Activated CD4-positive, alpha-beta T cell treated with anti-CD3 and anti-CD28 coated beads, Interleukin-2, amount 10 ng/mL, durations not matched to agents 24 days and 14 days (primary cell): ENCODE results near the gene RPP25. TPM values are rescaled to one million over a fixed set of nuclear protein-coding genes. Genes with fewer than 3 reads are reported as not detected.
A peak's percentile ranks its signal among the peaks of the same experiment; 100 is the strongest.
"Not testable (repeated sequence)": the region's sequence is repeated elsewhere in the genome, so short reads cannot be mapped to it uniquely, and the experiment has no call there.

ENCODE experiments used
- DNase-seq: peaks from one replicate; pipeline ENCODE4 v3.0.0; 2022
- H3K27ac Mint-ChIP-seq: one replicate; pipeline ENCODE4 v1.8.0; 2022; ENCODE audit warnings: mild to moderate bottlenecking, mixed read lengths
- H3K27me3 Mint-ChIP-seq: one replicate; pipeline ENCODE4 v1.8.0; 2022; ENCODE audit warnings: mixed read lengths
- H3K36me3 Mint-ChIP-seq: one replicate; pipeline ENCODE4 v1.8.0; 2022; ENCODE audit warnings: low read depth, mild to moderate bottlenecking, mixed read lengths
- H3K4me1 Mint-ChIP-seq: one replicate; pipeline ENCODE4 v1.8.0; 2021; ENCODE audit warnings: mixed read lengths
- H3K4me3 Mint-ChIP-seq: one replicate; pipeline ENCODE4 v1.8.0; 2022; ENCODE audit warnings: mild to moderate bottlenecking, moderate library complexity, mixed read lengths
- H3K9me3 Mint-ChIP-seq: one replicate; pipeline ENCODE4 v1.8.0; 2021; ENCODE audit warnings: mixed read lengths
- intact Hi-C: fragments of 100-400 bp; cut with micrococcal nuclease; formaldehyde crosslinking; loops from one replicate; pipeline ENCODE4 v1.15.1; 2023
- total RNA-seq: library from RNA; stranded (reverse); gene quantifications from 2 replicates; pipeline ENCODE4 v1.2.3, GENCODE V29; 2022

Gene RPP25
- total RNA-seq, 1 donor from 2014 or later: 13.9 TPM

GRCh38 chr15:74928771-74929198 lies 27.8 kb downstream of the RPP25 start:
- H3K4me1 Mint-ChIP-seq: peaks cover 5% of the 10 kb centered on the region
- H3K36me3 Mint-ChIP-seq: peaks cover 38% of the 10 kb centered on the region
- no peak overlapping the region for H3K27ac Mint-ChIP-seq
- intact Hi-C loops: no loop called here
- H3K27me3 Mint-ChIP-seq: no peaks in the 10 kb centered on the region
- no peak overlapping the region for H3K4me3 Mint-ChIP-seq
- no peaks in the 10 kb centered on the region for H3K9me3 Mint-ChIP-seq
- no peak for DNase-seq

GRCh38 chr15:74924525-74924924 lies 32.0 kb downstream of the RPP25 start:
- Mint-ChIP-seq H3K27me3 (no peaks in the 10 kb centered on the region), H3K27ac (no peak overlapping the region), H3K9me3 (no peaks in the 10 kb centered on the region), H3K4me1 (peaks cover 6% of the 10 kb centered on the region), H3K36me3 (peaks cover 52% of the 10 kb centered on the region), H3K4me3 (no peak overlapping the region)
- no peak for DNase-seq
- intact Hi-C loops: no loop called here

GRCh38 chr15:74920456-74920855 lies 36.1 kb downstream of the RPP25 start:
- peaks cover 60% of the 10 kb centered on the region for H3K36me3 Mint-ChIP-seq
- no peaks in the 10 kb centered on the region for H3K9me3 Mint-ChIP-seq
- DNase-seq: no peak
- H3K27me3 Mint-ChIP-seq: no peaks in the 10 kb centered on the region
- H3K4me1 Mint-ChIP-seq: peaks cover 8% of the 10 kb centered on the region
- H3K27ac Mint-ChIP-seq: no peak overlapping the region
- H3K4me3 Mint-ChIP-seq: no peak overlapping the region
- intact Hi-C loops: no loop called here

GRCh38 chr15:74917676-74918075 lies 38.9 kb downstream of the RPP25 start:
- peaks cover 4% of the 10 kb centered on the region for H3K4me1 Mint-ChIP-seq
- H3K9me3 Mint-ChIP-seq: no peaks in the 10 kb centered on the region
- no peaks in the 10 kb centered on the region for H3K27me3 Mint-ChIP-seq
- H3K4me3 Mint-ChIP-seq: no peak overlapping the region
- intact Hi-C loops: no loop called here
- H3K27ac Mint-ChIP-seq: no peak overlapping the region
- DNase-seq: no peak
- H3K36me3 Mint-ChIP-seq: peaks cover 60% of the 10 kb centered on the region

- Mint-ChIP-seq H3K27ac (peak overlapping the region; percentile 58), H3K36me3 (peaks cover 42% of the 10 kb centered on the region)
- H3K9me3 Mint-ChIP-seq, DNase-seq, H3K4me1 Mint-ChIP-seq, H3K4me3 Mint-ChIP-seq, intact Hi-C loops, H3K27me3 Mint-ChIP-seq: not testable (repeated sequence)
These were observed 42.8 kb downstream of the RPP25 start for GRCh38 chr15:74913799-74914198.

- H3K4me3 Mint-ChIP-seq: no peak overlapping the region
These were observed 43.5 kb downstream of the RPP25 start for GRCh38 chr15:74913041-74913440.

GRCh38 chr15:74908635-74909034 lies 47.9 kb downstream of the RPP25 start:
- intact Hi-C loops: loop anchor here (5.0 kb wide), 1 partner anchor 49 kb away; the partner anchor contains the start of gene RPP25
- no peaks in the 10 kb centered on the region for H3K27me3 Mint-ChIP-seq
- DNase-seq: no peak
- H3K36me3 Mint-ChIP-seq: peaks cover 32% of the 10 kb centered on the region
- no peaks in the 10 kb centered on the region for H3K9me3 Mint-ChIP-seq
- H3K4me1 Mint-ChIP-seq: peaks cover 28% of the 10 kb centered on the region
- no peak overlapping the region for H3K4me3 Mint-ChIP-seq
- no peak overlapping the region for H3K27ac Mint-ChIP-seq

More at GRCh38 chr15:74913041-74913440, 43.5 kb downstream of the RPP25 start:
- no peak for DNase-seq
- Mint-ChIP-seq H3K27ac (no peak overlapping the region), H3K9me3 (no peaks in the 10 kb centered on the region), H3K27me3 (no peaks in the 10 kb centered on the region), H3K36me3 (peaks cover 38% of the 10 kb centered on the region), H3K4me1 (no peaks in the 10 kb centered on the region)
- intact Hi-C loops: no loop called here

- Mint-ChIP-seq H3K36me3 (peaks cover 36% of the 10 kb centered on the region), H3K9me3 (no peaks in the 10 kb centered on the region), H3K4me1 (peaks cover 29% of the 10 kb centered on the region), H3K4me3 (peak overlapping the region; percentile 97), H3K27me3 (no peaks in the 10 kb centered on the region), H3K27ac (peak overlapping the region; percentile 93)
- no peak for DNase-seq
- intact Hi-C loops: loop anchor here (5.0 kb wide), 1 partner anchor 50 kb away; the partner anchor contains the start of gene RPP25
These were observed 49.3 kb downstream of the RPP25 start for GRCh38 chr15:74907163-74907870.

- peak; percentile 95 for DNase-seq
- peak within 1 kb of the TSS; percentile 97 for H3K4me3 Mint-ChIP-seq
- peak within 1 kb of the TSS; percentile 93 for H3K27ac Mint-ChIP-seq
- no peaks in the 10 kb centered on the region for H3K27me3 Mint-ChIP-seq
- intact Hi-C loops: loop anchor here (1.0 to 5.0 kb wide), 5 partner anchors 16 to 61 kb away; partner anchors contain the start of genes COX5A, MPI, RPP25 and SCAMP2
- H3K36me3 Mint-ChIP-seq: peaks cover 34% of the 10 kb centered on the region
- H3K4me1 Mint-ChIP-seq: peaks cover 35% of the 10 kb centered on the region
- H3K9me3 Mint-ChIP-seq: no peaks in the 10 kb centered on the region
These were observed 50.0 kb downstream of the RPP25 start, which contains the start of gene FAM219B for GRCh38 chr15:74906450-74907162. Gene FAM219B, minus strand, starts transcription at chr15:74906851. Its CDS starts 51 bp downstream, at chr15:74906800.

GRCh38 chr15:74906067-74906449 lies 50.5 kb downstream of the RPP25 start:
- intact Hi-C loops: loop anchor here (1.0 to 5.0 kb wide), 5 partner anchors 16 to 61 kb away; partner anchors contain the start of genes COX5A, MPI, RPP25 and SCAMP2
- DNase-seq: no peak

More at GRCh38 chr15:74906067-74906449, 50.5 kb downstream of the RPP25 start:
- Mint-ChIP-seq H3K27me3 (no peaks in the 10 kb centered on the region), H3K9me3 (no peaks in the 10 kb centered on the region), H3K27ac (peak overlapping the region; percentile 67), H3K36me3 (peaks cover 31% of the 10 kb centered on the region), H3K4me3 (peak overlapping the region; percentile 97), H3K4me1 (peaks cover 36% of the 10 kb centered on the region)

Other genes with a start within 250 kb of the RPP25 start
- 0.31 and 0.42 TPM in 2 replicates for gene CYP1A1, start 231.2 kb downstream of the RPP25 start, total RNA-seq
- not detected in 2 replicates for gene CYP1A2, start 207.9 kb downstream of the RPP25 start, total RNA-seq
- gene CSK, start 174.7 kb downstream of the RPP25 start, total RNA-seq: 332 and 340 TPM in 2 replicates
- gene LMAN1L, start 143.9 kb downstream of the RPP25 start, total RNA-seq: 0.33 and 0.36 TPM in 2 replicates
- gene CPLX3, start 130.1 kb downstream of the RPP25 start, total RNA-seq: 0.09 TPM in 2 replicates
- gene ULK3, start 113.6 kb downstream of the RPP25 start, total RNA-seq: 52.6 and 57.3 TPM in 2 replicates
- gene SCAMP2, start 83.4 kb downstream of the RPP25 start, total RNA-seq: 89.4 and 94.8 TPM in 2 replicates
- 63.9 and 64.4 TPM in 2 replicates for gene MPI, start 66.7 kb downstream of the RPP25 start, total RNA-seq
- 68.0 and 82.0 TPM in 2 replicates for gene FAM219B, start 49.9 kb downstream of the RPP25 start, total RNA-seq
- 314 and 317 TPM in 2 replicates for gene COX5A, start 18.7 kb downstream of the RPP25 start, total RNA-seq
- gene SCAMP5, start 38.8 kb upstream of the RPP25 start, total RNA-seq: 0.92 and 1.3 TPM in 2 replicates
- gene PPCDC, start 66.8 kb upstream of the RPP25 start, total RNA-seq: 21.4 and 24.5 TPM in 2 replicates
- 43.2 and 43.9 TPM in 2 replicates for gene C15orf39, start 245.1 kb upstream of the RPP25 start, total RNA-seq